CD14-positive monocyte (primary cell): ENCODE data around the gene HPSE2. TPM values are rescaled to one million over a fixed set of nuclear protein-coding genes. Genes with fewer than 3 reads are reported as not detected.

Experiments used
- DNase-seq, 3 donors: peaks; one replicate each; pipeline ENCODE4 v3.0.0-alpha.2; 2011 to 2022
- H2AFZ ChIP-seq: 2 replicates; pipeline ENCODE4 v1.6.0; 2012; ENCODE audit warnings: mild to moderate bottlenecking, low read depth, low read length, inconsistent platforms; ENCODE audit not compliant: insufficient read depth, poor library complexity, severe bottlenecking
- H3K27ac ChIP-seq, 2 donors: 1 replicate in 1 of 2; 2 replicates in 1 of 2; pipeline ENCODE4 v1.5.1; 2012 to 2013; ENCODE audit warnings: low read length in 2 of 2, control low read depth in 1 of 2, inconsistent platforms in 1 of 2, low read depth in 1 of 2, mild to moderate bottlenecking in 1 of 2
- H3K27me3 ChIP-seq, 2 donors: one replicate each; pipeline versions ENCODE4 v1.6.0 to v1.6.1; 2011 to 2013; ENCODE audit warnings: low read length in 2 of 2; ENCODE audit not compliant: control insufficient read depth in 2 of 2, insufficient read depth in 2 of 2
- H3K36me3 ChIP-seq, 2 donors: replicated peaks in 1 of 2; 1 replicate in 1 of 2; 2 replicates in 1 of 2; pipeline versions ENCODE4 v1.5.1 to v1.6.1; 2012 to 2013; ENCODE audit warnings: low read length in 2 of 2, control low read depth in 1 of 2, inconsistent platforms in 1 of 2, mild to moderate bottlenecking in 1 of 2; ENCODE audit not compliant: insufficient read depth in 2 of 2, control insufficient read depth in 1 of 2
- H3K4me1 ChIP-seq, 2 donors: 1 replicate in 1 of 2; 2 replicates in 1 of 2; pipeline versions ENCODE4 v1.5.1 to v1.6.1; 2012 to 2013; ENCODE audit warnings: low read length in 2 of 2, control low read depth in 1 of 2, inconsistent platforms in 1 of 2, mild to moderate bottlenecking in 1 of 2, moderate library complexity in 1 of 2; ENCODE audit not compliant: insufficient read depth in 2 of 2, control insufficient read depth in 1 of 2
- H3K4me2 ChIP-seq: replicated peaks from 2 replicates; pipeline ENCODE3; 2012; ENCODE audit warnings: low read length, moderate library complexity, mild to moderate bottlenecking; ENCODE audit not compliant: poor library complexity, severe bottlenecking; ENCODE audit errors: extremely low read depth
- H3K4me3 ChIP-seq, 3 experiments: fragments of 200-600 bp in 1 of 3; sonication (generic) in 1 of 3; replicated peaks in 1 of 3; 1 replicate in 2 of 3; 2 replicates in 1 of 3; pipeline ENCODE4 v1.5.1; 2011 to 2013; ENCODE audit warnings: low read length in 3 of 3, mild to moderate bottlenecking in 3 of 3, control low read depth in 2 of 3, low read depth in 2 of 3, inconsistent platforms in 1 of 3, moderate library complexity in 1 of 3
- H3K79me2 ChIP-seq: 2 replicates; pipeline ENCODE4 v1.6.0; 2012; ENCODE audit warnings: mild to moderate bottlenecking, control low read depth, inconsistent platforms, low read length, moderate library complexity; ENCODE audit not compliant: insufficient read depth
- H3K9ac ChIP-seq: 2 replicates; pipeline ENCODE4 v1.6.0; 2017; ENCODE audit warnings: low read length, mild to moderate bottlenecking; ENCODE audit not compliant: insufficient read depth, poor library complexity, severe bottlenecking
- H3K9me3 ChIP-seq, 2 donors: replicated peaks in 1 of 2; 1 replicate in 1 of 2; 2 replicates in 1 of 2; pipeline versions ENCODE4 v1.5.1 to v1.6.1; 2012 to 2013; ENCODE audit warnings: low read length in 2 of 2, control low read depth in 1 of 2; ENCODE audit not compliant: control insufficient read depth in 1 of 2, insufficient read depth in 1 of 2
- H4K20me1 ChIP-seq: 2 replicates; pipeline ENCODE4 v1.6.0; 2012; ENCODE audit warnings: mild to moderate bottlenecking, low read length, control low read depth, moderate library complexity; ENCODE audit not compliant: insufficient read depth
- H3K27ac Mint-ChIP-seq, 7 donors: one replicate each; pipeline ENCODE4 v1.8.0; 2020; ENCODE audit warnings: mild to moderate bottlenecking in 7 of 7, mixed read lengths in 7 of 7, moderate library complexity in 6 of 7, inconsistent platforms in 2 of 7
- H3K27me3 Mint-ChIP-seq, 3 donors: one replicate each; pipeline ENCODE4 v1.8.0; 2021 to 2022; ENCODE audit warnings: low read depth in 3 of 3, mild to moderate bottlenecking in 3 of 3, mixed read lengths in 3 of 3, moderate library complexity in 3 of 3, inconsistent platforms in 1 of 3
- H3K36me3 Mint-ChIP-seq, 2 donors: one replicate each; pipeline ENCODE4 v1.8.0; 2020; ENCODE audit warnings: mixed read lengths in 2 of 2, inconsistent platforms in 1 of 2, mild to moderate bottlenecking in 1 of 2
- H3K4me1 Mint-ChIP-seq: one replicate; pipeline ENCODE4 v1.8.0; 2020; ENCODE audit warnings: mild to moderate bottlenecking, mixed read lengths
- H3K4me3 Mint-ChIP-seq, 2 donors: one replicate each; pipeline ENCODE4 v1.8.0; 2020; ENCODE audit warnings: mild to moderate bottlenecking in 2 of 2, mixed read lengths in 2 of 2, moderate library complexity in 1 of 2
- H3K9me3 Mint-ChIP-seq, 7 donors: one replicate each; pipeline ENCODE4 v1.8.0; 2020 to 2022; ENCODE audit warnings: mixed read lengths in 7 of 7, mild to moderate bottlenecking in 6 of 7, moderate library complexity in 6 of 7, inconsistent platforms in 2 of 7
- WGBS: methylation state at CpG from one replicate; pipeline ENCODE4 v1.1.5; 2013; ENCODE audit warnings: missing lambda C conversion rate; ENCODE audit not compliant: insufficient coverage; 5-methylcytosine and 5-hydroxymethylcytosine counted together
- intact Hi-C, 2 donors: fragments of 100-400 bp; cut with micrococcal nuclease; formaldehyde crosslinking; loops; one replicate each; pipeline versions ENCODE4 v1.15.0 to v1.15.1; 2023
- polyA plus RNA-seq, 3 donors: library from polyadenylated mRNA; depleted of rRNA in 1 of 3; unstranded in 2 of 3; stranded (reverse) in 1 of 3; fragments of 300-500 nt in 2 of 3; fragments of >200 nt in 1 of 3; fragmentation: Illumina TruSeq in 2 of 3; gene quantifications; 1 replicate in 2 of 3; 2 replicates in 1 of 3; pipeline ENCODE4 v1.2.3, GENCODE V29; 2012 to 2021
- TF ChIP-seq, protein P1 (sequence below): fragments of 200-600 bp; IDR thresholded peaks from one replicate; pipeline ENCODE4 v1.8.0; 2022; ENCODE audit warnings: antibody characterized with exemption, mild to moderate bottlenecking

Gene HPSE2
- polyA plus RNA-seq, 3 donors, result not detected

DNA sequence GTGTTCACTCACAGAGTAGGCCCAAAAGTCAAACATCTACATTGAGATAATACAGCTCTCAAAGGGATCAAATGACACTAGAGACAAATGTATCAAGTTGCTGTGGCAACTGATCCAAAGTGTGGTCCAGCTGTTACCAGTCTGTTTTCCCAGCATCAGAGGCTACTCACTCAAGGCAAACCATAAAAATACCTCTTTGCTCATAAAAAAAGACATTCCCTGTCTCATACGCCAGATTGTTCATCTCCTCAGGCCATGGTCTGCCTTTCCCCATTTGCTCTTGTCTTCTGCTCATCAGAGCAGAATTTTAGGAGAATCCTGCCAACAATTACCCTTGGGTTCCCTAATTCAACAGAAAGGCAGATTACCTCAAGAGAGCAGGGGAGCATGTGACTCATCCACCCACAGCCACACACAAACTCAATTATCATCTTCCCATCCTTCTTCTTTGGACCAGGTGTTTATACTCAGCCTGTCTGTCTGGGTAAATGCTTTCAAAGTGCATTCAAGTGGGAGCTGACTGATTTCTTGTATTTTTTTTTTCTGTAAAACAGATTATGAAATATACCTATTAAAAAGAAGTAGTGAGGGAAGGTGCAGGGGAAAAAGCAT lies 562.4 kb downstream of the HPSE2 start:
- Mint-ChIP-seq H3K4me3 (no peak overlapping the region), H3K36me3 (no peaks in the 10 kb centered on the region), H3K27me3 (peaks cover 1 to 3% (median 3%) of the 10 kb centered on the region in 3 donors), H3K9me3 (no peaks in the 10 kb centered on the region), H3K27ac (no peak overlapping the region), H3K4me1 (no peaks in the 10 kb centered on the region)
- no peaks in the 10 kb centered on the region for H4K20me1 ChIP-seq
- H3K4me1 ChIP-seq, result no peaks in the 10 kb centered on the region
- H3K4me2 ChIP-seq, result no peak overlapping the region
- no peak overlapping the region for H3K9ac ChIP-seq
- H3K9me3 ChIP-seq, result no peaks in the 10 kb centered on the region
- H3K27me3 ChIP-seq, result no peaks in the 10 kb centered on the region
- no peak for DNase-seq
- H3K79me2 ChIP-seq, result no peaks in the 10 kb centered on the region
- H3K27ac ChIP-seq, result no peak overlapping the region
- 88% methylated on average over 1 of the region's 1 CpG for WGBS
- intact Hi-C loops, result no loop called here
- no peaks in the 10 kb centered on the region for H3K36me3 ChIP-seq
- no peak overlapping the region for H2AFZ ChIP-seq
- H3K4me3 ChIP-seq, result no peak overlapping the region
- TF ChIP-seq, protein P1, sequence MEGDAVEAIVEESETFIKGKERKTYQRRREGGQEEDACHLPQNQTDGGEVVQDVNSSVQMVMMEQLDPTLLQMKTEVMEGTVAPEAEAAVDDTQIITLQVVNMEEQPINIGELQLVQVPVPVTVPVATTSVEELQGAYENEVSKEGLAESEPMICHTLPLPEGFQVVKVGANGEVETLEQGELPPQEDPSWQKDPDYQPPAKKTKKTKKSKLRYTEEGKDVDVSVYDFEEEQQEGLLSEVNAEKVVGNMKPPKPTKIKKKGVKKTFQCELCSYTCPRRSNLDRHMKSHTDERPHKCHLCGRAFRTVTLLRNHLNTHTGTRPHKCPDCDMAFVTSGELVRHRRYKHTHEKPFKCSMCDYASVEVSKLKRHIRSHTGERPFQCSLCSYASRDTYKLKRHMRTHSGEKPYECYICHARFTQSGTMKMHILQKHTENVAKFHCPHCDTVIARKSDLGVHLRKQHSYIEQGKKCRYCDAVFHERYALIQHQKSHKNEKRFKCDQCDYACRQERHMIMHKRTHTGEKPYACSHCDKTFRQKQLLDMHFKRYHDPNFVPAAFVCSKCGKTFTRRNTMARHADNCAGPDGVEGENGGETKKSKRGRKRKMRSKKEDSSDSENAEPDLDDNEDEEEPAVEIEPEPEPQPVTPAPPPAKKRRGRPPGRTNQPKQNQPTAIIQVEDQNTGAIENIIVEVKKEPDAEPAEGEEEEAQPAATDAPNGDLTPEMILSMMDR, result no peak

DNA sequence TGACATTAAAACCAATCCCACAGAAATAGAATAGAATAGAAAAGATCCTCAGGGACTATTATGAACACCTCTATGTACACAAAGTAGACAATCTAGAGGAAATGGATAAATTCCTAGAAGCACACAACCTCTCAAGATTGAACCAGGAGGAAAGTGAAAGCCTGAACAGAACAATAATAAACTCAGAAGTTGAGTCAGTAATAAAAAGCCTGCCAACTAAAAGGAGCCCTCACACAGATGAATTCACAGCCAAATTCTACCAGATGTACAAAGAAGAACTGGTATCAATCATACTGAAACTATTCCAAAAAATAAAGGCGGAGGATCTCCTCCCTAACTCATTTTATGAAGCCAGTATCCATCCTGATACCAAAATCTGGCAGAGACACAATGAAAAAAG lies 568.6 kb downstream of the HPSE2 start:
- H3K36me3 ChIP-seq, result no peaks in the 10 kb centered on the region
- WGBS, result no CpG with 5 or more reads among the region's 1 CpG
- H2AFZ ChIP-seq, result no peak overlapping the region
- no peak overlapping the region for H3K4me2 ChIP-seq
- H3K9me3 ChIP-seq, result peaks cover 6 to 13% of the 10 kb centered on the region in 2 donors
- no peaks in the 10 kb centered on the region for H3K27me3 ChIP-seq
- Mint-ChIP-seq H3K36me3 (no peaks in the 10 kb centered on the region), H3K27ac (no peak overlapping the region), H3K9me3 (peaks cover 8 to 15% (median 13%) of the 10 kb centered on the region in 7 donors), H3K4me3 (no peak overlapping the region), H3K4me1 (no peaks in the 10 kb centered on the region), H3K27me3 (peaks cover 4 to 7% (median 6%) of the 10 kb centered on the region in 3 donors)
- intact Hi-C loops, result no loop called here
- H3K4me1 ChIP-seq, result no peaks in the 10 kb centered on the region
- no peaks in the 10 kb centered on the region for H4K20me1 ChIP-seq
- no peak for DNase-seq
- H3K79me2 ChIP-seq, result no peaks in the 10 kb centered on the region
- no peak overlapping the region for H3K9ac ChIP-seq
- H3K4me3 ChIP-seq, result no peak overlapping the region
- H3K27ac ChIP-seq, result no peak overlapping the region
- TF ChIP-seq, protein P1, result no peak
